Breast epithelium (tissue), 3 donors: Measurements from ENCODE around the gene DRD4.
"Not testable (repeated sequence)": the region's sequence is repeated elsewhere in the genome, so short reads cannot be mapped to it uniquely, and the experiment has no call there.

Source experiments
- POLR2A ChIP-seq: fragments of 450-650 bp; IDR thresholded peaks from one replicate; pipeline ENCODE4 v1.6.1; 2016; ENCODE audit warnings: antibody characterized with exemption, mild to moderate bottlenecking, moderate library complexity
- POLR2AphosphoS5 ChIP-seq, 3 donors: sonication (generic); formaldehyde crosslinking; IDR thresholded peaks; one replicate each; pipeline ENCODE4 v1.6.1; 2017; ENCODE audit warnings: antibody characterized with exemption in 3 of 3

DNA sequence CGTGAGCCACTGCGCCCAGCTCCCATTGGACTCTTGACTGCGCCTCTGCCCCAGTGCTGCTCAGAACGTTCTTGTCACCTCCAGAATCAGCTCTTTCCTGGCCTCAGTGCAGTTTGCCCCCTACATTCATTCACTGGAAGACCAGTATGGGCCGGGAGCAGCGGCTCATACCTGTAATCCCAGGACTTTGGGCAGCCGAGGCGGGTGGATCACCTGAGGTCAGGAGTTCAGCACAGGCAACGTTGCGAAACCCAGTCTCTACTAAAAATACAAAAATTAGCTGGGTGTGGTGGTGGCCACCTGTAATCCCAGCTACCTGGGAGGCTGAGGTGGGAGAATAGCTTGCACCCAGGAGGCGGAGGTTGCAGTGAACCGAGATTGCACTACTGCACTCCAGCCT is 17.4 kb downstream of the DRD4 start:
- TF ChIP-seq POLR2A; POLR2AphosphoS5 (IDR thresholded peaks at IDR 0.05): not testable (repeated sequence)
